ENCODE data around the gene RPS8. TPM values are rescaled to one million over a fixed set of nuclear protein-coding genes. Genes with fewer than 3 reads are reported as not detected.

The RPS8 gene
- total RNA-seq, 2 experiments from 2014 or later: 3,394 to 3,436 TPM

DNA sequence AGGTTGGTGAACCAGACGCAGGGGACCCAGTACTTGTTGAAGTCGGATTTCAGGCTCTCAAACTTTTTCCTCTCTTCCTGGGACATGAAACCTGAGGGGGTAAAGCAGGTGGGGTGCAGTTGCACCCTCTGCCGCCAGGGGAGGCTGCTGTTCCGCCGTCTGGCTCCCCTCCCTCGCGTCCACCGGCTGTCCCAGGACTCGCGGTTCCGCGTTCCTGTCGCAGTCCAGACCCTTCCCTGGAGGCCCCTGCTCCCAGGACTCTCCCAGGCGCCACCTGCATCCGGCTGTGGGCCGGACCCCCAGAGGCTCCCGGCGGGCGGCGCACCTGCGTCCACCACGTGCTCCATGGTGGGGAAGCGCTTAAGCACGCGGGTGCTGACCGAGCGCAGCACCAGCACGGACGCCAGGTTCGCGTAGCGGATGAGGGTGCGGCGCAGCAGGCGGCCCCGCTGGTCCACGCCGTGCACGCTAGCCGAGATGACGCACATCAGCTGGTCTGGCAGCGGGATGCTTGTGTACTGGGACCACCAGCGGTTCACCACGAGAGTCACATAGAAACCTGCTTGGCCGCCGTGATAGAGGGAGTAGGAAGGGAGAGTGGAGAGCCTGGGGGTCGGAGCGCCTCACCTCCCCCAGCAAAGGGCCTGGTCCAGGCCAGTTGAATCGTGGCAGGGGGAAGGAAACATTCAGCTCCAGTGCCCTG lies 10.9 kb downstream of the RPS8 start:
- intact Hi-C loops (cut with DNase I, micrococcal nuclease): loop anchor here (2.0 to 5.0 kb wide), 5 partner anchors 15 to 516 kb away; partner anchors contain the start of gene PLK3 (in 1 of the 2)
- peak overlapping the region; percentile 58 for H3K4me3 ChIP-seq (ENCODE audit: low read length)
- Mint-ChIP-seq H3K4me3 (peak overlapping the region; percentile 86), H3K36me3 (ENCODE audit: low read depth) (peaks cover 4% of the 10 kb centered on the region), H3K4me1 (ENCODE audit: low read depth) (peaks cover 31% of the 10 kb centered on the region), H3K9me3 (no peaks in the 10 kb centered on the region), H3K27me3 (no peaks in the 10 kb centered on the region), H3K27ac (peak overlapping the region; percentile 53)
- ATAC-seq (ENCODE audit: poor library complexity): peak; percentile 84
- no peaks in the 10 kb centered on the region for H3K27me3 ChIP-seq (ENCODE audit: control insufficient read depth in 1 of 2, insufficient read depth in 2 of 2, low read length in 2 of 2)
- peaks cover 35% of the 10 kb centered on the region for H3K4me1 ChIP-seq (ENCODE audit: insufficient read depth, low read length)
- TF ChIP-seq, protein P1, sequence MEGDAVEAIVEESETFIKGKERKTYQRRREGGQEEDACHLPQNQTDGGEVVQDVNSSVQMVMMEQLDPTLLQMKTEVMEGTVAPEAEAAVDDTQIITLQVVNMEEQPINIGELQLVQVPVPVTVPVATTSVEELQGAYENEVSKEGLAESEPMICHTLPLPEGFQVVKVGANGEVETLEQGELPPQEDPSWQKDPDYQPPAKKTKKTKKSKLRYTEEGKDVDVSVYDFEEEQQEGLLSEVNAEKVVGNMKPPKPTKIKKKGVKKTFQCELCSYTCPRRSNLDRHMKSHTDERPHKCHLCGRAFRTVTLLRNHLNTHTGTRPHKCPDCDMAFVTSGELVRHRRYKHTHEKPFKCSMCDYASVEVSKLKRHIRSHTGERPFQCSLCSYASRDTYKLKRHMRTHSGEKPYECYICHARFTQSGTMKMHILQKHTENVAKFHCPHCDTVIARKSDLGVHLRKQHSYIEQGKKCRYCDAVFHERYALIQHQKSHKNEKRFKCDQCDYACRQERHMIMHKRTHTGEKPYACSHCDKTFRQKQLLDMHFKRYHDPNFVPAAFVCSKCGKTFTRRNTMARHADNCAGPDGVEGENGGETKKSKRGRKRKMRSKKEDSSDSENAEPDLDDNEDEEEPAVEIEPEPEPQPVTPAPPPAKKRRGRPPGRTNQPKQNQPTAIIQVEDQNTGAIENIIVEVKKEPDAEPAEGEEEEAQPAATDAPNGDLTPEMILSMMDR (IDR thresholded peaks at IDR 0.05): peak; percentile 99
- H3K36me3 ChIP-seq (ENCODE audit: insufficient read depth, low read length): peaks cover 6% of the 10 kb centered on the region
- ChIA-PET POLR2A (interaction anchor here (0.9 to 5.6 kb wide), 12 partner anchors 10 to 225 kb away, joined by 3 to 61 read pairs (median 6); partner anchors contain the start of genes BTBD19, DYNLT4, HECTD3 and PLK3), CTCF (interaction anchor here (0.8 to 3.6 kb wide), 8 partner anchors 11 to 225 kb away, joined by 3 to 20 read pairs (median 6); partner anchors contain the start of genes EIF2B3, HECTD3, PLK3 and RNU5D-1)
- peak overlapping the region; percentile 4 to 37 for H3K27ac ChIP-seq (ENCODE audit: low read depth in 1 of 2, low read length in 2 of 2)
- H3K9me3 ChIP-seq (ENCODE audit: control insufficient read depth in 1 of 2, insufficient read depth in 1 of 2, low read length in 2 of 2): no peaks in the 10 kb centered on the region
- peak; percentile 64 to 89 (median 74) for DNase-seq

DNA sequence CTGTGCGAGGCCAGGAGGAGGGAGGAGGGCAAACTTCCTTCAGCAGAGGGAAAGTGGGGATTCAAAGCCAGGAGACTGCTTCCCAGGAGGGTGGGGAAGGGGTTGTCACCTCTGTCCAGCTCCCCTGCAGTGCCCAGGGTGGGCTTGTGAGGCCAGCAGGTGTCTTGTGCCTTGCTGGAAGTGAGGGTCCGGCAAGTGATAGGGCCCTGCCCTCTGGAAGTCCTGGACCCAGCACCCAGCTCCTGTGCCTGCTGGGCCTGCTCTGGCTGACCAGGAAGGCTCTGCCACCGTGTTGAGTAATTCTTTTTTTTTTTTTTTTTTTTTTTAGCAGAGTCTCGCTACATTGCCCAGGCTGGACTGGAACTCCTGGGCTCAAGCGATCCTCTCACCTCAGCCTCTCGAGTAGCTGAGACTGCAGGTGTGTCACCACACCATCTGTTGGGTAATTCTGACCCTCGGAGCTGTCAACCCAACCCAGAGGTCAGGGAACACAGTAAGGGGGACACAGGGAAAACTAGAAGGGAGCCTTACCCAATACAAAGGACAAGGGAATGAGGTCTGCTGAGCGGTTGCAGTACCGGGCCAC lies 11.6 kb downstream of the RPS8 start:
- Mint-ChIP-seq H3K27me3 (no peaks in the 10 kb centered on the region), H3K4me1 (ENCODE audit: low read depth) (peaks cover 31% of the 10 kb centered on the region), H3K36me3 (ENCODE audit: low read depth) (no peaks in the 10 kb centered on the region), H3K4me3 (no peak overlapping the region), H3K27ac (no peak overlapping the region), H3K9me3 (no peaks in the 10 kb centered on the region)
- ATAC-seq (ENCODE audit: poor library complexity): no peak
- H3K27me3 ChIP-seq (ENCODE audit: control insufficient read depth in 1 of 2, insufficient read depth in 2 of 2, low read length in 2 of 2): no peaks in the 10 kb centered on the region
- CTCF ChIA-PET: interaction anchor here (0.8 to 1.5 kb wide), 3 partner anchors 12 to 33 kb away, joined by 3 to 10 read pairs (median 4); partner anchors contain the start of genes PLK3 and RPS8
- intact Hi-C loops (cut with DNase I, micrococcal nuclease): loop anchor here (2.0 to 5.0 kb wide), 5 partner anchors 14 to 515 kb away; partner anchors contain the start of gene PLK3 (in 1 of the 2)
- peak in 1 of 14 experiments; percentile 22 for DNase-seq
- H3K9me3 ChIP-seq (ENCODE audit: control insufficient read depth in 1 of 2, insufficient read depth in 1 of 2, low read length in 2 of 2): no peaks in the 10 kb centered on the region
- TF ChIP-seq, protein P1 (IDR thresholded peaks at IDR 0.05): no peak
- peaks cover 35% of the 10 kb centered on the region for H3K4me1 ChIP-seq (ENCODE audit: insufficient read depth, low read length)
- peaks cover 3% of the 10 kb centered on the region for H3K36me3 ChIP-seq (ENCODE audit: insufficient read depth, low read length)
- POLR2A ChIA-PET: interaction anchor here (1.0 to 5.6 kb wide), 7 partner anchors 11 to 65 kb away, joined by 3 to 61 read pairs (median 7); partner anchors contain the start of genes PLK3, RNU5D-1 and RPS8
- H3K27ac ChIP-seq (ENCODE audit: low read depth in 1 of 2, low read length in 2 of 2): peak overlapping the region in 1 of 2 donors; percentile 37
- H3K4me3 ChIP-seq (ENCODE audit: low read length): peak overlapping the region; percentile 58

DNA sequence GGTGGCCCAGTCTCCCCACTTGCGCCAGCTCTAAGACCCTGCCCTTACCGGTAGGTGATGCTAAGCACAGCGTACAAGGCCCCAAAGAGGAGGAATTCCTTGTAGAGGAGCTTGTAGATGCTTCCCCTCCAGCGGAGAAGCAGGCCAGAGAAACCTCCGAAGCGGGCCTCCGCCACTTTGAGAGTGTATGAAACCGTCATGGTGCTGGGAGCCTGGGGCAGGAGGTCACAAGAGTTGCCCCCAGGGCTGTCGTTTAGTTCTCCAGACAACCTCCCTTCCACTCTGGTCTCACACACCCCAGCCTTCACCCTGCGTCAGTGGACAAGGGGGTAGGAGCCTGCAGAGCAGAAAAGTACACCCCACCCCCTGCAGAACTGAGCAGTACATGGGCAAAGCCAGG lies 12.2 kb downstream of the RPS8 start:
- peaks cover 35% of the 10 kb centered on the region for H3K4me1 ChIP-seq (ENCODE audit: insufficient read depth, low read length)
- POLR2A ChIA-PET: interaction anchor here (1.0 to 5.6 kb wide), 11 partner anchors 12 to 224 kb away, joined by 3 to 61 read pairs (median 6); partner anchors contain the start of genes HECTD3, PLK3, RNU5D-1 and RPS8
- Mint-ChIP-seq H3K27me3 (no peaks in the 10 kb centered on the region), H3K36me3 (ENCODE audit: low read depth) (no peaks in the 10 kb centered on the region), H3K9me3 (no peaks in the 10 kb centered on the region), H3K4me1 (ENCODE audit: low read depth) (peaks cover 31% of the 10 kb centered on the region), H3K27ac (peak overlapping the region; percentile 33), H3K4me3 (no peak overlapping the region)
- DNase-seq (no peak), ATAC-seq (ENCODE audit: poor library complexity) (no peak)
- TF ChIP-seq, protein P1 (IDR thresholded peaks at IDR 0.05): no peak
- no peak overlapping the region for H3K27ac ChIP-seq (ENCODE audit: low read depth in 1 of 2, low read length in 2 of 2)
- CTCF ChIA-PET: interaction anchor here (0.9 to 1.7 kb wide), 4 partner anchors 12 to 58 kb away, joined by 3 to 10 read pairs (median 4); partner anchors contain the start of genes PLK3, RNU5D-1 and RPS8
- H3K36me3 ChIP-seq (ENCODE audit: insufficient read depth, low read length): peaks cover 3% of the 10 kb centered on the region
- H3K27me3 ChIP-seq (ENCODE audit: control insufficient read depth in 1 of 2, insufficient read depth in 2 of 2, low read length in 2 of 2): no peaks in the 10 kb centered on the region
- H3K4me3 ChIP-seq (ENCODE audit: low read length): no peak overlapping the region
- H3K9me3 ChIP-seq (ENCODE audit: control insufficient read depth in 1 of 2, insufficient read depth in 1 of 2, low read length in 2 of 2): no peaks in the 10 kb centered on the region
- intact Hi-C loops (cut with DNase I, micrococcal nuclease): loop anchor here (2.0 to 5.0 kb wide), 5 partner anchors 13 to 515 kb away; partner anchors contain the start of gene PLK3 (in 1 of the 2)

Data from CD4-positive, alpha-beta T cell (primary cell).